ENCODE measurements around the gene PGRMC1. TPM values are rescaled to one million over a fixed set of nuclear protein-coding genes. Genes with fewer than 3 reads are reported as not detected.
"Not testable (repeated sequence)": the region's sequence is repeated elsewhere in the genome, so short reads cannot be mapped to it uniquely, and the experiment has no call there.

PGRMC1 gene
- total RNA-seq, 4 donors from 2014 or later: 94.0 to 361 (median 121) TPM

DNA sequence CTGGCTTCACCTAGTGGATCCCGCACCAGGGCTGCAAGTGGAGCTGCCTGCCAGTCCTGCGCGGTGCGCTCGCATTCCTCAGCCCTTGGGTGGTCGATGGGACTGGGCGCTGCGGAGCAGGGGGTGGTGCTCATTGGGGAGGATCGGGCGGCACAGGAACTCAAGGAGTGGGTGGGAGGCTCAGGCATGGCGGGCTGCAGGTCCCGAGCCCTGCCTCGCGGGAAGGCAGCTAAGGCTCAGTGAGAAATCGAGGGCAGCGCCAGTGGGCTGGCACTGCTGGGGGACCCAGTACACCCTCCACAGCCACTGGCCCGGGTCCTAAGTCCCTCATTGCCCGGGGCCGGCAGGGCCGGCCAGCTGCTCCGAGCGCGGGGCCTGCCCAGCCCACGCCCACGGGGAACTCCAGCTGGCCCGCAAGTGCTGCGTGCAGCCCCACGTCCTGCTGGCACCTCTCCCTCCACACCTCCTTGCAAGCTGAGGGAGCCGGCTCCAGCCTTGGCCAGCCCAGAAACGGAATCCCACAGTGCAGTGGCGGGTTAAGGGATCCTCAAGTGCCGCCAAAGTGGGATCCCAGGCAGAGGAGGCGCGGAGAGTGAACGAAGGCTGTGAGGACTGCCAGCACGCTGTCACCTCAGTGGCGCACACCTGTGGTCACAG, 27.6 kb upstream of the PGRMC1 start:
- no peak overlapping the region for H3K27ac ChIP-seq
- no peak overlapping the region for H3K4me3 ChIP-seq
- no peaks in the 10 kb centered on the region for H3K4me1 ChIP-seq
- TF ChIP-seq POLR2A (IDR thresholded peaks at IDR 0.05): no peak
- TF ChIP-seq, protein P1, sequence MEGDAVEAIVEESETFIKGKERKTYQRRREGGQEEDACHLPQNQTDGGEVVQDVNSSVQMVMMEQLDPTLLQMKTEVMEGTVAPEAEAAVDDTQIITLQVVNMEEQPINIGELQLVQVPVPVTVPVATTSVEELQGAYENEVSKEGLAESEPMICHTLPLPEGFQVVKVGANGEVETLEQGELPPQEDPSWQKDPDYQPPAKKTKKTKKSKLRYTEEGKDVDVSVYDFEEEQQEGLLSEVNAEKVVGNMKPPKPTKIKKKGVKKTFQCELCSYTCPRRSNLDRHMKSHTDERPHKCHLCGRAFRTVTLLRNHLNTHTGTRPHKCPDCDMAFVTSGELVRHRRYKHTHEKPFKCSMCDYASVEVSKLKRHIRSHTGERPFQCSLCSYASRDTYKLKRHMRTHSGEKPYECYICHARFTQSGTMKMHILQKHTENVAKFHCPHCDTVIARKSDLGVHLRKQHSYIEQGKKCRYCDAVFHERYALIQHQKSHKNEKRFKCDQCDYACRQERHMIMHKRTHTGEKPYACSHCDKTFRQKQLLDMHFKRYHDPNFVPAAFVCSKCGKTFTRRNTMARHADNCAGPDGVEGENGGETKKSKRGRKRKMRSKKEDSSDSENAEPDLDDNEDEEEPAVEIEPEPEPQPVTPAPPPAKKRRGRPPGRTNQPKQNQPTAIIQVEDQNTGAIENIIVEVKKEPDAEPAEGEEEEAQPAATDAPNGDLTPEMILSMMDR (IDR thresholded peaks at IDR 0.05): no peak
- H3K9me3 ChIP-seq: no peaks in the 10 kb centered on the region
- intact Hi-C loops (cut with DNase I; ENCODE audit: low total_unique reads): no loop called here
- H3K36me3 ChIP-seq: no peaks in the 10 kb centered on the region
- no peak for DNase-seq
- no peaks in the 10 kb centered on the region for H3K27me3 ChIP-seq

DNA sequence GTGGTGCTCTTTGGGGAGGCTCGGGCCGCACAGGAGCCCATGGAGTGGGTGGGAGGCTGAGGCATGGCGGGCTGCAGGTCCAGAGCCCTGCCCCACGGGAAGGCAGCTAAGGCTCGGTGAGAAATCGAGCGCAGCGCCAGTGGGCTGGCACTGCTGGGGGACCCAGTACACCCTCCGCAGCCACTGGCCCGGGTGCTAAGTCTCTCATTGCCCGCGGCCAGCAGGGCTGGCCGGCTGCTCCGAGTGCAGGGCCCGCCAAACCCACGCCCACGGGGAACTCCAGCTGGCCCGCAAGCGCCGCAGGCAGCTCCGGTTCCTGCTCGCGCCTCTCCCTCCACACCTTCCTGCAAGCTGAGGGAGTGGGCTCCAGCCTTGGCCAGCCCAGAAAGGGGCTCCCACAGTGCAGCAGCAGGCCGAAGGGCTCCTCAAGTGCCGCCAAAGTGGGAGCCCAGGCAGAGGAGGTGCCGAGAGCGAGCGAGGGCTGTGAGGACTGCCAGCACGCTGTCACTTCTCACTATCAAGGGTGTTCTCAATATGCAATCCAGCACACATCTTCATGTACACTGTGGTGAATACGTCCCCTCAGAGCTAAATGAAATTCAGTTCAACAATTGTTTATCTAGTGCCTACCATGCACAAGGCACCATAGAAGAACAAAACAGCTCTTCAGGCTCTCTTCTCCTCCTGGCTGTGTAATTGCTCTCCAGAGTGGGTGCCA, 25.0 kb upstream of the PGRMC1 start:
- H3K4me1 ChIP-seq; intact Hi-C loops (cut with DNase I; ENCODE audit: low total_unique reads); H3K36me3 ChIP-seq; H3K4me3 ChIP-seq; H3K27me3 ChIP-seq; H3K27ac ChIP-seq; DNase-seq; H3K9me3 ChIP-seq: not testable (repeated sequence)

DNA sequence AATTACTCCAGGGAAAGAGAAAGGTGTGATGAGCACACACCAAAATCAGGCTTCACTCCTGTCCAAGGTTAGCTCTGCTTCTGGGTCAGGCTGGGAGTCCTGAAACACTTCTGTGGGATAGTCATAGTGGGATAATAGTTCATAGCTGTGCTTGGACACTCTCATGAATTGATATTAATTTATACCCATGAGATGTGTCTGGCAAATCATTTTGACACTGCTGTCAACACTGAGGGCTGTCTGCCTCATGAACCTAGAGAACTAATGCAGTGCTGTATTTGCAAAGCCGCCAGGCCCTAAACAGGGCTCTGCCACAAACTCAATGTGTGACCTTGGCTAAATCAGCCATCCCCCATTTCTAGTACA, 24.5 kb upstream of the PGRMC1 start:
- no peak overlapping the region for H3K27ac ChIP-seq

DNA sequence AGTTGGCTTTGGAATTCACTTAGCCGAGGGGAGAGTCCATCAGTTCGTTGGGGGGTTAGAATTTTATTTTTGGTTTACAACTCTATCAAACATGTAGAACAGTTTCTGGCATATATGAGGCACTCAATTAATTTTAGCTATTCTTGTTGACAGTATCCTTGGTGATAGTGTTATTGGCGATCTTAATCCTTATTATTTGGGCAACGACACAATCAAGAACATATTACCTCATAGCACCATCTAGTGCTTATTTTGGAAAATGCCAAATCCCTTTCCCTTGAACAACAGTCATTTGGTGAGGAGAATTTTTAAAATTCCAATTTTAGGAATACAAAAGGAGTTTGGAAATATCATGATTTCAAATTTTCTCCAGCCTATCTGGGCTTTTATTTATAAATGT, 17.9 kb upstream of the PGRMC1 start:
- DNase-seq: no peak
- Histone ChIP-seq H3K9me3 (no peaks in the 10 kb centered on the region), H3K4me1 (no peaks in the 10 kb centered on the region), H3K36me3 (no peaks in the 10 kb centered on the region), H3K4me3 (no peak overlapping the region), H3K27ac (no peak overlapping the region), H3K27me3 (no peaks in the 10 kb centered on the region)
- intact Hi-C loops (cut with DNase I; ENCODE audit: low total_unique reads): no loop called here
- TF ChIP-seq, protein P1 (IDR thresholded peaks at IDR 0.05): peak in 3 of 4 experiments; percentile 38 to 43 (median 43)
- TF ChIP-seq POLR2A (IDR thresholded peaks at IDR 0.05): no peak

More for the DNA sequence above, 24.5 kb upstream of the PGRMC1 start:
- DNase-seq: no peak
- no peak overlapping the region for H3K4me3 ChIP-seq
- no peak for TF ChIP-seq POLR2A (IDR thresholded peaks at IDR 0.05)
- TF ChIP-seq, protein P1 (IDR thresholded peaks at IDR 0.05): no peak
- intact Hi-C loops (cut with DNase I; ENCODE audit: low total_unique reads): no loop called here
- H3K27me3 ChIP-seq: no peaks in the 10 kb centered on the region
- H3K4me1 ChIP-seq: no peaks in the 10 kb centered on the region
- H3K9me3 ChIP-seq: no peaks in the 10 kb centered on the region
- no peaks in the 10 kb centered on the region for H3K36me3 ChIP-seq

DNA sequence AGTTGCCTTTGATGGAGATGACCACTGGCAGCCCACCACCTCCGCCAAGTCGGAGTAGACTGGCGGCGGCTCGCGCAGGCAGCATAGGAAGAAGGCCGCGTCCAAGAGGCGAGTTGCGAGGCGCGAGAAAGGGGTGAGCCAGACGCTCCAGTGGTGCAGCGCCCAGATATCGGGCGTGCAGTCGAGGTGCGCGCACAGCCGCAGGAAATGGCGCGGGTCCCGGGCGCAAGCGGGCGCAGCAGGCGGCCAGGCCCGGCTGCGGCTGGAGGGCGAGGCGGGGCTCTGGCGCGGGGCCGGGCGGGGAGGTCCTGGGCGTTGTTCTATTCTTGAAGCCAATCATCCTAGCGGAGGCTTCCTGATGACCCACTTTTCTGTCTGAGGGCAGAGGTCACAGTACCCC, 13.2 kb upstream of the PGRMC1 start:
- intact Hi-C loops (cut with DNase I; ENCODE audit: low total_unique reads): no loop called here
- no peak for DNase-seq
- TF ChIP-seq, protein P1 (IDR thresholded peaks at IDR 0.05): no peak
- TF ChIP-seq POLR2A (IDR thresholded peaks at IDR 0.05): no peak
- Histone ChIP-seq H3K9me3 (no peaks in the 10 kb centered on the region), H3K4me3 (no peak overlapping the region), H3K27me3 (no peaks in the 10 kb centered on the region), H3K27ac (no peak overlapping the region), H3K36me3 (no peaks in the 10 kb centered on the region), H3K4me1 (no peaks in the 10 kb centered on the region)

Data from uterus (tissue), 4 donors.